H1 (cell line): Measurements from ENCODE around the gene RER1.
A peak's percentile ranks its signal among the peaks of the same experiment; 100 is the strongest.

Source experiments
- ASH2L ChIP-seq: fragments of 200-600, 300-600 bp; sonication (generic); IDR thresholded peaks from one replicate; pipeline ENCODE4 v1.7.1; 2017; ENCODE audit warnings: low read length
- BCL11A ChIP-seq, 2 experiments: IDR thresholded peaks; one replicate each; pipeline ENCODE4 v1.6.1; 2011; ENCODE audit warnings: low read depth in 2 of 2, low read length in 2 of 2, mild to moderate bottlenecking in 2 of 2
- EP300 ChIP-seq, 2 experiments: IDR thresholded peaks; 1 replicate in 1 of 2; 2 replicates in 1 of 2; pipeline ENCODE4 v1.6.1; 2011 to 2012; ENCODE audit warnings: low read depth in 2 of 2, low read length in 2 of 2, mild to moderate bottlenecking in 2 of 2, borderline replicate concordance in 1 of 2, inconsistent platforms in 1 of 2, moderate library complexity in 1 of 2
- EZH2 ChIP-seq: fragments of 200-600 bp; sonication (generic); IDR thresholded peaks from 2 replicates; pipeline ENCODE4 v1.7.1; 2012; ENCODE audit warnings: low read depth, mild to moderate bottlenecking, moderate library complexity, low read length, inconsistent platforms; ENCODE audit not compliant: severe bottlenecking
- JUN ChIP-seq: IDR thresholded peaks from 2 replicates; pipeline ENCODE4 v1.6.1; 2011; ENCODE audit warnings: low read depth, mild to moderate bottlenecking, improper control_type of control experiment, low read length
- NANOG ChIP-seq: IDR thresholded peaks from 2 replicates; pipeline ENCODE4 v1.6.1; 2011; ENCODE audit warnings: low read length, low read depth, mild to moderate bottlenecking, inconsistent platforms; ENCODE audit not compliant: insufficient read depth, poor library complexity, severe bottlenecking
- POLR2A ChIP-seq, 2 experiments: IDR thresholded peaks; 1 replicate in 1 of 2; 2 replicates in 1 of 2; pipeline ENCODE4 v1.6.1; 2011; ENCODE audit warnings: low read depth in 2 of 2, low read length in 2 of 2, mild to moderate bottlenecking in 2 of 2; ENCODE audit errors: control extremely low read depth in 1 of 2
- POLR2AphosphoS5 ChIP-seq: IDR thresholded peaks from 2 replicates; pipeline ENCODE4 v1.6.1; 2011; ENCODE audit warnings: low read depth, low read length
- RAD21 ChIP-seq, 2 experiments: IDR thresholded peaks in 1 of 2; conservative IDR thresholded peaks in 1 of 2; 2 replicates each; pipeline ENCODE4 v1.6.1; 2011; ENCODE audit warnings: low read depth in 2 of 2, low read length in 2 of 2, improper control_type of control experiment in 1 of 2, inconsistent platforms in 1 of 2, mild to moderate bottlenecking in 1 of 2, moderate library complexity in 1 of 2
- RFX5 ChIP-seq: IDR thresholded peaks from 2 replicates; pipeline ENCODE4 v1.6.1; 2011; ENCODE audit warnings: low read depth, low read length, improper control_type of control experiment, borderline replicate concordance
- SP4 ChIP-seq: IDR thresholded peaks from 2 replicates; pipeline ENCODE4 v1.6.1; 2012; ENCODE audit warnings: low read length, inconsistent platforms
- TAF1 ChIP-seq: IDR thresholded peaks from 2 replicates; pipeline ENCODE4 v1.6.1; 2011; ENCODE audit warnings: mild to moderate bottlenecking, low read depth, low read length
- TF ChIP-seq, protein P1 (sequence below), 3 experiments: IDR thresholded peaks; 1 replicate in 2 of 3; 2 replicates in 1 of 3; pipeline versions ENCODE4 v1.5.1 to v1.6.1; 2011; ENCODE audit warnings: low read length in 3 of 3, mild to moderate bottlenecking in 3 of 3, inconsistent platforms in 2 of 3, low read depth in 1 of 3, moderate library complexity in 1 of 3; ENCODE audit not compliant: insufficient read depth in 1 of 3; ENCODE audit errors: control extremely low read depth in 1 of 3

DNA sequence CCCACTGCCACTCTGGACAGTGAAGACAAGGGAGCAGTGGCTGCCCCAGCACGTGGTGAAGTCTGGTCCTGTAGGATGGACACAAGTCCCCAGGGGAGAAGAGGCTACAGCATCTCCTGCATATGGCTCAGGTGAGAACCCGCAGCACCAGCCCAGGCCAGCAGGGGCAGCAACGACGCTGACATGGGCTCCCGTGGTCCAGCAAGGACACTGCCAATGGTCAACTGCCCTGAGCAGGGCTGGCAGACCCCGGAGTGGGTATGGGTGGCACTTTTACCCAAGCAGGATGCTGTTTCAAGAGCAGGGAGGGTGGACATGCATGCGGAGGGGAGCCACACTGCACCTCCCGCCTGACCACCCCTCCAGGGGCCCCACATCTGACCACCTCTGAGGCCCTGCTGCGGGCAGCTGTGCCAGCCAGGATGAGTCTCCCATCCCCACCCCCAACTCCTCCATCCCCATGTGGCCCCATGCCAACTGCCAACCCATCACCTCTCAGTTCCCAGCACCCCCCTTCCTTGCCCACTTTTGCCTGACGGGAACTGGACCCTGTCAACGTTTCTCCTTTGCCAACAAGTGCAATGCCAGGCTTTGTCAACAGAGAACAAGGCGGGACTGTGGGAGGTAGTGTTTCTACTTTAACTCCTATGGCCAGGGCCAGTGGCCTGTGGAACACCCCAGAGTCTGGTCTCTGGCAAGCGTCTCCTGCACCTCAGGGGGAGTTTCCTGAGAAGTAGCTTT lies 8.8 kb upstream of the RER1 start:
- TF ChIP-seq SP4 (no peak), POLR2AphosphoS5 (no peak), NANOG (no peak), ASH2L (no peak), RFX5 (no peak), TAF1 (no peak), RAD21 (IDR thresholded peaks at IDR 0.05 in 1 of 2, conservative IDR thresholded peaks at IDR 0.05 in 1 of 2; ENCODE audit: low read depth in 2 of 2, low read length in 2 of 2) (peak; percentile 47 to 56), BCL11A (IDR thresholded peaks at IDR 0.05; ENCODE audit: low read depth in 2 of 2, low read length in 2 of 2) (no peak), EP300 (IDR thresholded peaks at IDR 0.05; ENCODE audit: borderline replicate concordance in 1 of 2, low read depth in 2 of 2, low read length in 2 of 2) (no peak), POLR2A (IDR thresholded peaks at IDR 0.05; ENCODE audit: control extremely low read depth in 1 of 2, low read depth in 2 of 2, low read length in 2 of 2) (no peak), JUN (no peak), EZH2 (no peak)
- TF ChIP-seq, protein P1, sequence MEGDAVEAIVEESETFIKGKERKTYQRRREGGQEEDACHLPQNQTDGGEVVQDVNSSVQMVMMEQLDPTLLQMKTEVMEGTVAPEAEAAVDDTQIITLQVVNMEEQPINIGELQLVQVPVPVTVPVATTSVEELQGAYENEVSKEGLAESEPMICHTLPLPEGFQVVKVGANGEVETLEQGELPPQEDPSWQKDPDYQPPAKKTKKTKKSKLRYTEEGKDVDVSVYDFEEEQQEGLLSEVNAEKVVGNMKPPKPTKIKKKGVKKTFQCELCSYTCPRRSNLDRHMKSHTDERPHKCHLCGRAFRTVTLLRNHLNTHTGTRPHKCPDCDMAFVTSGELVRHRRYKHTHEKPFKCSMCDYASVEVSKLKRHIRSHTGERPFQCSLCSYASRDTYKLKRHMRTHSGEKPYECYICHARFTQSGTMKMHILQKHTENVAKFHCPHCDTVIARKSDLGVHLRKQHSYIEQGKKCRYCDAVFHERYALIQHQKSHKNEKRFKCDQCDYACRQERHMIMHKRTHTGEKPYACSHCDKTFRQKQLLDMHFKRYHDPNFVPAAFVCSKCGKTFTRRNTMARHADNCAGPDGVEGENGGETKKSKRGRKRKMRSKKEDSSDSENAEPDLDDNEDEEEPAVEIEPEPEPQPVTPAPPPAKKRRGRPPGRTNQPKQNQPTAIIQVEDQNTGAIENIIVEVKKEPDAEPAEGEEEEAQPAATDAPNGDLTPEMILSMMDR (IDR thresholded peaks at IDR 0.05; ENCODE audit: control extremely low read depth in 1 of 3, insufficient read depth in 1 of 3, low read depth in 1 of 3, low read length in 3 of 3), result peak in 2 of 3 experiments; percentile 70 to 84; a peak in 3 of 4 replicates
